Glomerular endothelial cell (primary cell): Measurements from ENCODE around the gene SNED1. TPM values are rescaled to one million over a fixed set of nuclear protein-coding genes. Genes with fewer than 3 reads are reported as not detected.

Experiments
- DNase-seq: peaks from one replicate; pipeline ENCODE4 v3.0.0-alpha.2; 2011; ENCODE audit warnings: low read depth, low spot score; ENCODE audit errors: extremely low read depth
- total RNA-seq: library from RNA; depleted of rRNA; stranded (reverse); fragments of >200 nt; gene quantifications from 2 replicates; pipeline ENCODE4 v1.2.3, GENCODE V29; 2015

The SNED1 gene
- total RNA-seq, 1 donor from 2014 or later = 41.3 TPM

GRCh38 chr2:241142063-241142462 lies 143.6 kb downstream of the SNED1 start:
- no peak for DNase-seq

- DNase-seq = no peak
Observed at GRCh38 chr2:241142593-241142992, 144.2 kb downstream of the SNED1 start.

Other genes with a start within 250 kb of the SNED1 start
- 0.97 and 1.2 TPM in 2 replicates for gene KIF1A, start 178.4 kb upstream of the SNED1 start, total RNA-seq
- gene AGXT, start 129.8 kb upstream of the SNED1 start, total RNA-seq = not detected in 2 replicates
- not detected in 2 replicates for gene MAB21L4, start 102.5 kb upstream of the SNED1 start, total RNA-seq
- not detected in 2 replicates for gene CROCC2, start 92.3 kb upstream of the SNED1 start, total RNA-seq
- 26.1 and 28.2 TPM in 2 replicates for gene MTERF4, start 103.7 kb downstream of the SNED1 start, total RNA-seq
- 3.3 and 8.1 TPM in 2 replicates for gene PASK, start 150.9 kb downstream of the SNED1 start, total RNA-seq
- 62.9 and 74.1 TPM in 2 replicates for gene PPP1R7, start 151.8 kb downstream of the SNED1 start, total RNA-seq
- 0.68 and 1.4 TPM in 2 replicates for gene ANO7, start 190.1 kb downstream of the SNED1 start, total RNA-seq